IMR-90 (cell line): ENCODE results near the gene PIK3CB. TPM values are rescaled to one million over a fixed set of nuclear protein-coding genes. Genes with fewer than 3 reads are reported as not detected.
A peak's percentile ranks its signal among the peaks of the same experiment; 100 is the strongest.

Source experiments
- ATAC-seq: fragments of 200-7000 bp; cut with Tn5 transposase; 2 replicates; pipeline ENCODE4 v1.9.1; 2020; ENCODE audit warnings: low read depth, mild to moderate bottlenecking, moderate library complexity
- BruUV-seq: library from RNA; stranded (reverse); fragments of 400-500 nt; replicated peaks from 2 replicates; lab custom pipeline; 2021; lab: Mats Ljungman, UMichigan
- CTCF ChIA-PET: fragments of 300-600 bp; formaldehyde crosslinking; extraction: SDS; loops from one replicate; lab custom pipeline; 2021; ENCODE audit warnings: antibody characterized with exemption; lab: Yijun Ruan, JAX
- POLR2A ChIA-PET: fragments of 300-600 bp; sonication (Branson Sonifier 250); formaldehyde crosslinking; loops from one replicate; lab custom pipeline; 2022; ENCODE audit warnings: antibody characterized with exemption; ENCODE audit not compliant: unreplicated experiment; lab: Charles Lee
- DNase-seq: peaks from one replicate; pipeline ENCODE4 v3.0.0; 2013
- H2AFZ ChIP-seq: replicated peaks from 2 replicates; pipeline ENCODE3; 2013; ENCODE audit warnings: low read length, mild to moderate bottlenecking; ENCODE audit not compliant: poor library complexity
- H2AK5ac ChIP-seq: 2 replicates; pipeline ENCODE4 v1.6.1; 2013; ENCODE audit warnings: low read depth, low read length, inconsistent platforms
- H2AK9ac ChIP-seq: replicated peaks from 2 replicates; pipeline ENCODE3; 2013; ENCODE audit warnings: mild to moderate bottlenecking, low read depth, low read length, moderate library complexity; ENCODE audit not compliant: poor library complexity
- H2BK120ac ChIP-seq: 2 replicates; pipeline ENCODE4 v1.6.1; 2013; ENCODE audit warnings: low read depth, low read length, inconsistent platforms
- H2BK15ac ChIP-seq: 3 replicates; pipeline ENCODE4 v1.6.1; 2013; ENCODE audit warnings: low read depth, low read length, inconsistent platforms
- H2BK20ac ChIP-seq: 2 replicates; pipeline ENCODE4 v1.6.1; 2013; ENCODE audit warnings: low read depth, mild to moderate bottlenecking, inconsistent platforms, low read length, moderate library complexity
- H2BK5ac ChIP-seq: 2 replicates; pipeline ENCODE4 v1.6.1; 2013; ENCODE audit warnings: mild to moderate bottlenecking, low read depth, low read length, inconsistent platforms; ENCODE audit not compliant: poor library complexity, severe bottlenecking
- H3K14ac ChIP-seq: replicated peaks from 2 replicates; pipeline ENCODE4 v1.6.1; 2013; ENCODE audit warnings: low read depth, low read length, inconsistent platforms
- H3K18ac ChIP-seq: 2 replicates; pipeline ENCODE4 v1.6.1; 2013; ENCODE audit warnings: low read depth, low read length, control low read depth
- H3K23ac ChIP-seq: 2 replicates; pipeline ENCODE4 v1.6.1; 2013; ENCODE audit warnings: low read depth, low read length, inconsistent platforms
- H3K27ac ChIP-seq: 2 replicates; pipeline ENCODE4 v1.5.1; 2013; ENCODE audit warnings: mild to moderate bottlenecking, control low read depth, low read length; ENCODE audit not compliant: insufficient read depth
- H3K27me3 ChIP-seq: 2 replicates; pipeline ENCODE4 v1.6.1; 2013; ENCODE audit warnings: low read length; ENCODE audit not compliant: control insufficient read depth, insufficient read depth
- H3K36me3 ChIP-seq: 2 replicates; pipeline ENCODE4 v1.6.1; 2013; ENCODE audit warnings: low read length, mixed read lengths; ENCODE audit not compliant: control insufficient read depth, insufficient read depth
- H3K4ac ChIP-seq: 2 replicates; pipeline ENCODE4 v1.6.1; 2013; ENCODE audit warnings: low read depth, low read length, inconsistent platforms
- H3K4me1 ChIP-seq: 2 replicates; pipeline ENCODE4 v1.6.1; 2013; ENCODE audit warnings: low read length, mixed read lengths; ENCODE audit not compliant: control insufficient read depth, insufficient read depth
- H3K4me2 ChIP-seq: 2 replicates; pipeline ENCODE4 v1.6.1; 2013; ENCODE audit warnings: low read depth, mild to moderate bottlenecking, control low read depth, low read length, moderate library complexity
- H3K4me3 ChIP-seq: 2 replicates; pipeline ENCODE4 v1.5.1; 2013; ENCODE audit warnings: low read depth, mild to moderate bottlenecking, control low read depth, low read length, moderate library complexity; ENCODE audit not compliant: insufficient read depth
- H3K56ac ChIP-seq: 2 replicates; pipeline ENCODE4 v1.6.1; 2013; ENCODE audit warnings: low read length, inconsistent platforms; ENCODE audit not compliant: insufficient read depth; ENCODE audit errors: extremely low read depth
- H3K79me1 ChIP-seq, 2 experiments: 2 replicates each; pipeline ENCODE4 v1.6.1; 2013; ENCODE audit warnings: low read length in 2 of 2, inconsistent platforms in 1 of 2, low read depth in 1 of 2
- H3K9ac ChIP-seq: 2 replicates; pipeline ENCODE4 v1.6.1; 2013; ENCODE audit warnings: low read depth, low read length, control low read depth
- H3K9me1 ChIP-seq: 2 replicates; pipeline ENCODE4 v1.6.1; 2013; ENCODE audit warnings: low read length, inconsistent platforms; ENCODE audit not compliant: insufficient read depth
- H3K9me3 ChIP-seq: 2 replicates; pipeline ENCODE4 v1.6.1; 2013; ENCODE audit warnings: low read length; ENCODE audit not compliant: control insufficient read depth, insufficient read depth
- H4K20me1 ChIP-seq: 2 replicates; pipeline ENCODE4 v1.6.1; 2013; ENCODE audit warnings: low read length, inconsistent platforms; ENCODE audit not compliant: insufficient read depth
- H4K5ac ChIP-seq: 2 replicates; pipeline ENCODE4 v1.6.1; 2013; ENCODE audit warnings: mild to moderate bottlenecking, low read depth, low read length, control low read depth
- H4K8ac ChIP-seq, 2 experiments: 2 replicates each; pipeline ENCODE4 v1.6.1; 2013; ENCODE audit warnings: low read depth in 2 of 2, low read length in 2 of 2, control low read depth in 1 of 2, inconsistent platforms in 1 of 2
- H4K91ac ChIP-seq: 2 replicates; pipeline ENCODE4 v1.6.1; 2013; ENCODE audit warnings: low read depth, low read length, inconsistent platforms; ENCODE audit not compliant: insufficient read depth
- CEBPB ChIP-seq: IDR thresholded peaks from 2 replicates; pipeline ENCODE4 v1.6.1; 2012; ENCODE audit warnings: low read depth, low read length, improper control_type of control experiment
- MAFK ChIP-seq: IDR thresholded peaks from 2 replicates; pipeline ENCODE4 v1.6.1; 2012; ENCODE audit warnings: low read depth, low read length, improper control_type of control experiment
- RCOR1 ChIP-seq: IDR thresholded peaks from 2 replicates; pipeline ENCODE4 v1.6.1; 2012; ENCODE audit warnings: mild to moderate bottlenecking, low read length, improper control_type of control experiment; ENCODE audit not compliant: insufficient replicate concordance
- WGBS, 2 experiments: methylation state at CpG; one replicate each; pipeline versions ENCODE4 v1.1.5 to v1.1.7; 2013; ENCODE audit warnings: missing lambda C conversion rate in 2 of 2; ENCODE audit not compliant: insufficient read length in 1 of 2; ENCODE audit errors: extremely low coverage in 2 of 2; 5-methylcytosine and 5-hydroxymethylcytosine counted together
- dilution Hi-C: fragments of 300-500 bp; cut with HindIII; formaldehyde crosslinking; loops from one replicate; pipeline ENCODE4 v1.14.3; 2018; ENCODE audit warnings: low sequenced_read_pairs; ENCODE audit not compliant: unreplicated experiment
- in situ Hi-C: fragments of 300-500 bp; cut with MboI; formaldehyde crosslinking; loops from 3 replicates; pipeline ENCODE4 v1.14.3; 2019; ENCODE audit warnings: low sequenced_read_pairs, inconsistent platforms, mixed read lengths
- intact Hi-C: fragments of 100-400 bp; cut with micrococcal nuclease; formaldehyde crosslinking; loops from 2 replicates; pipeline ENCODE4 v1.10.0; 2022
- polyA plus RNA-seq, 3 experiments: library from polyadenylated mRNA; depleted of rRNA; stranded (reverse); fragments of >200 nt; gene quantifications; 2 replicates each; pipeline ENCODE4 v1.2.3, GENCODE V29; 2012; ENCODE audit warnings: low replicate concordance in 1 of 3
- total RNA-seq: library from RNA; depleted of rRNA; stranded (reverse); fragments of >200 nt; gene quantifications from 2 replicates; pipeline ENCODE4 v1.2.3, GENCODE V29; 2012

The PIK3CB gene
- total and polyA plus RNA-seq, 2 of the 4 experiments (the other 2 are of a cell fraction): 6.3 to 6.8 TPM

DNA sequence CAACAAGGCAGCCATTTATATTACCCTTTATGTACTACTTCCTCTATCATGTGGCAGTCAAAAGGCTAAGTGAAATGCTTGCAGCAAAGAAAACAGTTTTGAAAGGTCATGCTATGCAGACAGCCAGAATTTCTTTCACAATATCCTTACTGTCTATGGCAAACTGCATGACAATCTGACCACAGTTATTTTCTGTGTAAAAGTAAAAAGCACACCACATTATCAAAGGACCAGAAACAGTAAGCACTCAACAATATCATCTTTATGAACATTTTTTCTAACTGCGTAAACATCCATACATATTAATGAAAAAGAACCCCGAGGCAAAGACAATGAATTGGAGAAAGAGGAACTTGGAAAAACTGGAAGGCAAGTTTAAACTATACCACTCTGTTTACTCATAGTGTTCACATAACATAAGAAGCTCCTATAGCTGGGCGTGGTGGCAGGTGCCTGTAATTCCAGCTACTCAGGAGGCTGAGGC, 47.9 kb downstream of the PIK3CB start:
- DNase-seq (peak; percentile 50), ATAC-seq (peak; percentile 66)
- no peak overlapping the region for H3K4me3 ChIP-seq
- intact Hi-C loops (no loop called here), dilution Hi-C loops (no loop called here), in situ Hi-C loops (no loop called here)
- TF ChIP-seq CEBPB (peak; percentile 64; the same call in 1 of the 2 replicates), RCOR1 (no peak), MAFK (no peak)
- no peak overlapping the region for H3K18ac ChIP-seq
- no peak overlapping the region for H2AFZ ChIP-seq
- no peak overlapping the region for H2BK120ac ChIP-seq
- no peak overlapping the region for H4K8ac ChIP-seq
- H3K4me1 ChIP-seq: peaks cover 3% of the 10 kb centered on the region
- H4K91ac ChIP-seq: no peak overlapping the region
- no peak overlapping the region for H3K27ac ChIP-seq
- 0 out of 2 replicates have a peak, but pooled peaks cover 1% of the 10 kb centered on the region for H3K36me3 ChIP-seq
- ChIA-PET POLR2A (no interaction called here), CTCF (no interaction called here)
- no peak overlapping the region for H3K9ac ChIP-seq
- 0 out of 2 replicates have a peak, but pooled peaks cover 3% of the 10 kb centered on the region for H3K9me1 ChIP-seq
- H4K5ac ChIP-seq: no peak overlapping the region
- no peak overlapping the region for H3K14ac ChIP-seq
- H3K27me3 ChIP-seq: no peaks in the 10 kb centered on the region
- no peak overlapping the region for H2AK9ac ChIP-seq
- no peak overlapping the region for H2BK15ac ChIP-seq
- no peak overlapping the region for H2BK5ac ChIP-seq
- H2AK5ac ChIP-seq: no peak overlapping the region
- WGBS, 2 experiments: no CpG with 5 or more reads among the region's 3 CpGs
- H3K4ac ChIP-seq: no peak overlapping the region
- H2BK20ac ChIP-seq: no peak overlapping the region
- no peak overlapping the region for H3K23ac ChIP-seq
- no peak overlapping the region for H3K56ac ChIP-seq
- peaks cover 6 to 27% of the 10 kb centered on the region in 2 experiments; a peak in 3 of 4 replicates for H3K79me1 ChIP-seq
- no peaks in the 10 kb centered on the region for H4K20me1 ChIP-seq
- no peaks in the 10 kb centered on the region for H3K9me3 ChIP-seq
- no peak overlapping the region for H3K4me2 ChIP-seq
- BruUV-seq: no TSS peak
